ENCODE data around the gene PRPS2.

DNA sequence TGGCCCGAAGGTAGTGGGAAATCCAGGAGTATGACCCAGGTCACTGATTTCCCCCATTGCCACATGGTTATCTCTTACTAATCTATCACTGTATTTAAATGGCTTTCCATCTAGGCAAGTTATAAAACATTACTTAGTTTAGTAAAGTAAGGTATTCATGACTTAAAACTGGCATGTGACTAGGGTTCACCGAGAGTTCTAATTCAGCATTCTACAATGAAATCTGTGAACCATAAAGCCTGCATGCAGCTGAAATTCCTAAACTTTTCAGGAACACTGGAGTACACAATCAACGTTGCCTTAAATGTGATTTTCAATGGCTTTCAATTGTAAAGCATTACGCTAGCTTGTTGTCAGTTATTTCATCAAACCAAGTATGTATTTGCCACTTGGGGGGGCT, 22.7 kb upstream of the PRPS2 start:
- TF ChIP-seq POLR2A (IDR thresholded peaks at IDR 0.05; ENCODE audit: borderline replicate concordance, extremely low read depth, insufficient read depth, insufficient read length) (no peak), YY1 (IDR thresholded peaks at IDR 0.05; ENCODE audit: extremely low read depth, insufficient replicate concordance, low read depth, low read length) (no peak)
- TF ChIP-seq, protein P1, sequence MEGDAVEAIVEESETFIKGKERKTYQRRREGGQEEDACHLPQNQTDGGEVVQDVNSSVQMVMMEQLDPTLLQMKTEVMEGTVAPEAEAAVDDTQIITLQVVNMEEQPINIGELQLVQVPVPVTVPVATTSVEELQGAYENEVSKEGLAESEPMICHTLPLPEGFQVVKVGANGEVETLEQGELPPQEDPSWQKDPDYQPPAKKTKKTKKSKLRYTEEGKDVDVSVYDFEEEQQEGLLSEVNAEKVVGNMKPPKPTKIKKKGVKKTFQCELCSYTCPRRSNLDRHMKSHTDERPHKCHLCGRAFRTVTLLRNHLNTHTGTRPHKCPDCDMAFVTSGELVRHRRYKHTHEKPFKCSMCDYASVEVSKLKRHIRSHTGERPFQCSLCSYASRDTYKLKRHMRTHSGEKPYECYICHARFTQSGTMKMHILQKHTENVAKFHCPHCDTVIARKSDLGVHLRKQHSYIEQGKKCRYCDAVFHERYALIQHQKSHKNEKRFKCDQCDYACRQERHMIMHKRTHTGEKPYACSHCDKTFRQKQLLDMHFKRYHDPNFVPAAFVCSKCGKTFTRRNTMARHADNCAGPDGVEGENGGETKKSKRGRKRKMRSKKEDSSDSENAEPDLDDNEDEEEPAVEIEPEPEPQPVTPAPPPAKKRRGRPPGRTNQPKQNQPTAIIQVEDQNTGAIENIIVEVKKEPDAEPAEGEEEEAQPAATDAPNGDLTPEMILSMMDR (IDR thresholded peaks at IDR 0.05 in 2 of 3, conservative IDR thresholded peaks at IDR 0.05 in 1 of 3; ENCODE audit: borderline replicate concordance in 1 of 3, insufficient read depth in 1 of 3, low read depth in 2 of 3, low read length in 2 of 3): no peak
